ENCODE measurements around the gene MAJIN.
"Not testable (repeated sequence)": the region's sequence is repeated elsewhere in the genome, so short reads cannot be mapped to it uniquely, and the experiment has no call there.

The MAJIN gene, protein sequence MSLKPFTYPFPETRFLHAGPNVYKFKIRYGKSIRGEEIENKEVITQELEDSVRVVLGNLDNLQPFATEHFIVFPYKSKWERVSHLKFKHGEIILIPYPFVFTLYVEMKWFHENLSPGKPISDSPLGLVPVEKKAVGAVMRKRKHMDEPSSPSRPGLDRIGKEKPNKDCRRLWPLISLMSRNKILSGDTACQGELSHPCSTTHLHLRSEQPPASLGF

DNA sequence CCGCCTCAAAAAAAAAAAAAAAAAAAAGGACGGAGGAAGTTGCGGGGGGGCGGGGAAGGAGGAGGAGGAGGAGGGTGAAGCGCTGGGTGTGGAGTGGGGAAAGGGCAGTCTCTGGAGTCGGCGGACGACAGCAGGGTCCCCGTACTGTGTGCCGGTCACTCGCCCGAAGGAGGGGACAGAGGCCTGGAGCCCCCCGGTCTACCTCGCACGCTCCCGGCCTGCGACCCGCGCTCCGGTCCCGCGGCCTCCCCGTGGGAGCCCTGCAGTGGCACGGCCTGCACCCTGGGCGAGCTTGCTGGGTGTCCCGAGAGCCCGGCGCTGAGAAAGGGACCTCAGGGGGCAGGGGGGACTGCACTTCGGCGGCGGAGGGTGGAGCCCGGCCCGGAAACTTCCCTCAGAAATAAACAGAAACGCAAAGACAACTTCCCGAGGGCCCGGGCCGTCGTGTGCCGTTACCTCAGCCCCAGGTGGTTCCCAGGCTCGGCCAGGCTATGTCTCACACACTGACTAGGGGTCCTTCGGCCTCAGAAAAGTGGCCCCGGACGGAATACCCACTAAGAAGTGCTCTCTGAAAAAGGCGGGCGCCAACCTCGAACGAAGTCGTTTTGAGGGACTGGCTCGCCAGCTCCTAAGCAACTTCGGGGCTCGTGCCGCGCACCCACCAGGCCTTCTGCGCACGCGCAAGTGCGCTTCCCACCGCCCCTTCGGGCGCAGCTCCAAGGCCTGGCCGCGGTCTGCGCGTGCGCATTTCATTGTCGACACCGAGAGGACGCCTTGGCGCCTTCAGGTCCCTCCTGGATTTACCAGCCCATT, at the start of gene MAJIN:
MAJIN (minus strand) TSS at position 688 of the 813 bp plus-strand sequence. CDS start 12,703 bp downstream, outside the sequence.
- peak; percentile 46 for DNase-seq (ENCODE audit: low spot score)

DNA sequence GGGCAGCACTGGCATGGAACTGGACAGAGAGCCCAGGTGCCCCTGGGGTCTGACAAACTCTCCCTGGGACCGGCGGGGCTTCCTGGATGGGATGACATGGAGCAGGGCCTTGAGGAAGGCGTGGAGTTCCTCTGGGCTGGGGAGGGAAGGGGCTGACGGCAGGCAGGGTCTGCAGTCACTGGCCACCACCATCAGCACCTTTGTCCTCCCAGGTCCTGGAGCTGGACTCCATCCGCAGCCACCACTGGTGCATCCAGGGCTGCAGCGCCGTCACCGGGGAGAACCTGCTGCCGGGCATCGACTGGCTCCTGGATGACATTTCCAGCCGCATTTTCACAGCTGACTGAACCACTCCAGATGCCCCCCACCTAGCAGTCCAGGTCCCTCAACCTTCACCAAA, 49.6 kb upstream of the MAJIN start:
- no peak for DNase-seq (ENCODE audit: low spot score)

DNA sequence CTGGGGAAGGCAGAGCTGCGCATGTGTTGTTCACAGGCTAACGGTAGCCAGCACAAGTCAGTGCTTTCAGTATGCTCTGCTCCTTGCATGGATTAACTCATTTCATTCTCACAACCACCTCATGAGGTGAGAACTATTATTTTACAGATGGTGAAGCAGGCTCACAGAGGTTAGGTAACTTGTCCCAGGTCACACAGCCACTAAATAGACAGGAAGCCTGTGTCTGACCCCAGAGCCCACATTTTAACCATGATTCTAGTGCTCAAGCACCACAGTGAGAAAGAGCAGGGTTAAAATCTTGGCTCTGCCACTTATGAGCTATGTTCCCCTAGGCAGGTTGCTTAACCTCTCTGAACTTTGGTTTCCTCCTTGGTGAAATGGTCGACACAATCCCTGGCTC, 49.1 kb upstream of the MAJIN start:
- no peak for DNase-seq (ENCODE audit: low spot score)

DNA sequence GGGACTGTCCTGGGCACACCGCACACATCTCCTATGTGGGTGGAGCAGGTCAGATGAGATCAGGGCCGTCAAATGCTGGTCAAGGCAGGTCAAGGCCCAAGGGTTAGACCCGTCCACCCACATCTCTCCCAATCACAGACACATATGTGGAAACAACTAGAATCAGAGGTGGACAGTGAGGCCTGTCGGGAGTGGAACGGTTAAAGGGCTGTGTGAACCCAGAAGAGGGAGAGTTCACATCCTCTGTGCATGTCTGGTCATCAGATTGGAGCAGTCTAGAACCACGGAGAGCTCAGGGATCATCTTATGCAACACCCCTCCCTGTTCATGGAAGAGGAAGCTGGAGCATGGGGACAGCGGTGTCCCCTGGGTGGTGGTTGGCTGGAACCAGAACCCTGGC, 47.9 kb upstream of the MAJIN start:
- DNase-seq (ENCODE audit: low spot score) = no peak

DNA sequence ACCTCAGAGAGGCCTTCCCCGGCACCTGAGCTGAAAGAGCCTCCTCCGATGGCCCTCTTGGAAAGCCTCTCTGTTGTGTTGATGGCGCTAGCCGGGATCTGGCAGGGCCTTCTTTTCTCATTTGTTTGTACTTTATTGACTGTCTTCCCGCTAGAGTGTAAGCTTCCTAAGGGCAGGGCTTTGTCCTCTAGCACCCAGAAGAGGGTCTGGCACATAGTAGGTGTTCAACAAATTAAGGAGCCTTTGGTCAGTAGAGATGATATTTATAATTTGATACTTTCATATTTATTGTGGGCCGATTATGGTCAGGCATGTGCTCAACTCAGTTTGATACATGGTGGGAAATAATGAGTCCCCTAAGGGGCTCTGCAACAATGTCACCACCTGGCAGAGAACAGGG, 46.0 kb upstream of the MAJIN start:
- no peak for DNase-seq (ENCODE audit: low spot score)

DNA sequence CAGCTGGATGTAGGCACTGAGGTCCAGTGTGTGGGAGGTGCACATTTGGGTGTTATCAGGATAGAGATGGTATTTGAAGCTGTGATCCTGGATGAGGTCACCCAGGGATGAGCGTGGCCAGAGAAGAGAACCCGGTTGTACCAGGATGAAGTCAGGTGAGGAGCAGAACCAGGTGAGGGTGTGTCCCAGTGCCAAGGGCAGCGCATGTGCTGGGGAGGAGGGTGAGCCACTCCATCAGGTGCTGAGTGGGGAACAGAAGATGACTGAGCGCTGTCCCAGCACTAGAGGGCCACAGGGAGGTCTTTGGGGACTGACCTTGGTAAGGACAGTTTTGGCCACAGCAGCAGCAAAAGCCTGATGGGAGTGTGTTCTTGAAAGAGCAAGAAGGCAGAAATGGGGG, 44.8 kb upstream of the MAJIN start:
- DNase-seq (ENCODE audit: low spot score) = no peak

DNA sequence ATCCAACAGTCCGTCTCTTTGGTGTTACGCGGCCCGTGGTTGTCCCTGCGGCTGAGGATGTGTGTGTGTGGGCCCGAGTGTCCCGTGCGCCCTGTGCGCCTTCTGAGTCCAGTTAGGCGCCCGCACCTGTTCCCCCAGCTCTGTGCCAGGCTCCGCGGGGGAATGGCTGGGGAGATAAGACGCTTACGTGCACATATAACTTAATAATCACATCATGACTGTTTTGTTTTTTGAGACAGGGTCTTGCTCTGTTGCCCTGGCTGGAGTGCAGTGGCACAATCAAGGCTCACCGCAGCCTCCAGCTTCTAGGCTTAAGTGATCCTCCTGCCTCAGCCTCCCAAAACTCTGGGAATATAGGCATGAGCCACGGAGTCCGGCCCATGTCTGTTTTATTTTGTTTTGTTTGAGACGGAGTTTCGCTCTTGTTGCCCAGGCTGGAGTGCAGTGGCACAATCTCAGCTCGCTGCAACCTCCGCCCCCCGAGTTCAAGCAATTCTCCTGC, 42.9 kb upstream of the MAJIN start:
- no peak for DNase-seq (ENCODE audit: low spot score)

DNA sequence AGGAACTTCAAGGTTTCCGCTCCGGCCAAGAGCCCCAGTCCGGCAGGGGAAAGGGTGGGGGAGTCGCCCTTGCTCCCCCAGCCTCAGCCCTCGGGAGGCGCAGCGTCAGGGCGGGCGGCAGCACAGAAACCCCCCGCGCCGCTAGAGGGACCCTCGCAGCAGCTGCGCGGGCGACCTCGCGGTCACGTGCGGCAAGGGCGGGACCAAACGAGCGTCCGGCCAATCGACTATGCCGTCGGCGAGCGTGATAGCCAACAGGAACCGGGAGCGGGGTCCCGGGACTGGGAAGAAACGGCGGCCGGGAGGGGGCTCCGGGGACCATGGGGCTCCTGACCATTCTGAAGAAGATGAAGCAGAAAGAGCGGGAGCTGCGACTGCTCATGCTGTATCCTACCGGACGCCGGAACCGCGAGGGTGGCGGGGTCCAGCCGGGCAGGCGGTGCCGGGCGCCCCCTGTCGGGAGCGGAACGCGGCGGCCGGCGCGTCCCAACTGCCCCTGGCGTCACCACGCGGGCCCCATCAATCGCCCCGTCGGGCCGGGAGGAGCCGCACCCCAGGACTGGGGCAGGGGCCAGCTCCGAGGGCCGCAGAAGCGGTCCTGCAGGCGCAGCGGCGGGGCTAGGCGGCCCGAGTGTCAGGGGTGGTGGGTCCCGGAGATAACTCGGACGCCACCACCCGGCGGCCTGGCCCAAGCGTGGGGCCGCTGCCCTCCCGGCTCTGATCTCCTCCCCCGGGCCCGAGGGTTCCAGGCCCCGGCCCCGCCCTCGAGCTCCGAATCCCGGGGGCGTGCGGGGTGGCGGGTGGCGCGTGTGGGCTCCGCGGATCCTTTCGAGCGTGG, 42.2 kb upstream of the MAJIN start, which contains the start of gene ARL2:
ARL2 (plus strand) TSS at position 273 of the 838 bp plus-strand sequence; CDS start at position 321, 48 bp downstream.
- DNase-seq (ENCODE audit: low spot score) = peak; percentile 93

DNA sequence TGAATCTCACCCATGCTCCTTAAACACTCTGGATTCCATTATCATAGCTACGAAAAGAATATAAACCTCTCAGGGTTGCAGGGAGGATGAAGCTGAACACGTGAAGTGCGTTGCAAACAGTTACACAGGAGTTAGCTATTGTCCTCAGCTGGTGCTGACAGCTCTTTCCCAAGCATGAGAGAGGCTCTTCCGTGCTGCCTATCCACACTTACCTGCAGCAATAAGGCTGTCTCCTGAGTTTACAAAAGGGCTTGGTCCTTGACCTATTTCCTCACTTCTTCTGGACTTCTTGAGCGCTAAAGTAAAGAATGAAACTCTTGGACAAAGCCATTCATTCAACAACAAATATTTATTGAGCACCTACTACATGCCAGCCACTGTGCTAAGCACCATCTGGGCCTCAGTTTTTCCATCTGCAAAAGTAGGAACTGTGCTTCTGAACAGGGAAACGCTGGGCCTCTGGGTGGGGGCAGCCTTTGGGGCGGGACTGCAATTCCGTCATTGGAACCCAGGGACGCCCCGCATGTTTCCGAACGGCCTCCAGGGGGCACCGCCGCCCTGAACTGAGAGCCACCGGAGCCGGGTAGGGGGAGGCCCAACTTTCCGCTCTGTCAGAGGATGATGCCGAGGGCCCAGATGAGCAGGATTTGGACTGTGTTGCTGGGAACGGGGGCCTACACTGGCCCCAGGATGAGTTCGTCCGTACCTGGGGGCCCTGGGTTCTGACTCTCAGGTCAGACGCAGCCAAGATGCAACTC, 41.4 kb upstream of the MAJIN start:
- peak; percentile 90 for DNase-seq (ENCODE audit: low spot score)

DNA sequence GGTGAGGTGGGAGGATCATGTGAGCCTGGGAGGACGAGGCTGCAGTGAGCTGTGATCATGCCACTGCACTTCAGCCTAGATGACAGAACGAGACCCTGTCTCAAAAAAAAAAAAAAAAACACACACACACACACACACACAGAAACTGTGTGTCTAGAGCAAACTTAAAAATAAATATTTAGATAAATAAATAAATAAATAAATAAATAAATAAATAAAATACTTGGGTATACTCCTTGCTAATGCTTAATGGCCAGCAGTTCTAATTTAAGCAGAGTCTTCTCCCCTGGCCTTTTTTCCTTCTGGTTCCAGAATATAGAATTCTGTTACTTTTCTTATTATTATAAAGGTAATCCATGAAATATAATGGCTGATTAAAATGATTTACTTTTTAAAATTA, 37.0 kb upstream of the MAJIN start:
- DNase-seq (ENCODE audit: low spot score) = no peak

DNA sequence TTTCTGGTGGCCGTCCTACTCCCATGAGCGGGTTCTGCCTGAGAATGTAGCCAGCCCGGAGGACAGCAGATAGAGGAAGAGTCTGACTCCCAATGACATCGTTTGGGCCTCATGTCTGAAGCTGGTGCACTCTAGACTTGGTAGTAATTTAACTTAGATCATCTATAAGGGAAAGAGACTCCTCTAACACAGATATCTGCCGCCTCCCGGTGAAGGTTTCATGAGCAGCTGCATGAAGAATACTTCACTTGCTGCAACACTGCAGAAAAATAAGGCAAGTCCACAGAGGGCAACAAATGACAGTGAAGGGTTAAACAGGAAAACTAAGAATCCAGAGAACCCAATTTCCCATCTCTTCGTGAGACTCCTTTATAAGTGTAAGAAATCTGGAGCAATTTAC, 36.1 kb upstream of the MAJIN start:
- no peak for DNase-seq (ENCODE audit: low spot score)

DNA sequence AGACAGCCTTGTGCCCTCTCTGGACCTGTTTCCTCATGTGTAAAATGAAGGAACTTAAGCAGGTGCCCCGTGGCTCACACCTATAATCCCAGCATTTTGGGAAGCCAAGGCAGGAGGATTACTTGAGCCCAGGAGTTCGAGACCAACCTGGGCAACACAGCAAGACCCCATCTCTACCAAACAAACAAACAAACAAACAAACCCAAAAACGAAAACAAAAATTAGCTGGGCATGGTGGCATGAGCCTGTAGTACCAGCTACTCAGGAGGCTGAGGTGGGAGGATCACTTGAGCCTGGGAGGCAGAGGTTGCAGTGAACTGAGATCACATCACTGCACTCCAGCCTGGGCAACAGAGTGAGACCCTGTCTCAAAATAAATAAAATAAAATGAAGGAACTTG, 32.1 kb upstream of the MAJIN start:
- not testable (repeated sequence) for DNase-seq (ENCODE audit: low spot score)

DNA sequence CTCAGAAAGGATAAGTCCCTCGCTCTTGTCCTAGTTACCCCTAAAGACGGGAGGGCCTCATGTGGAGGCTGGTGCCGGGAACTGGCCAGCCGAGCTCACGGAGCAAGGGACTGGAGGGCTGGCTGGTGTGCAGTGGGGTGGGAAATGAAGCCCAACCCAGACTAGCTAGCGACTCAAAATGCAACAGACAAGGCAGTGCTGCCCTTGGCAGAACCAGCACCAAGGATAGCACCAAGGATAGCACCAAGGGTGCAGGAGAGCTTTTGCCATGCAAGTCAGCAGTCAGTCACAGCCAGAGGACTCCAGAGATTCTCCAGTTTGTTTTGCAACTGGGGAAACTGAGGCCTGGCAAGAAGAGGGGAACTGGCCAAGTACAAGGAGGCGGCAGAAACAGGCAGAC, 31.4 kb upstream of the MAJIN start:
- no peak for DNase-seq (ENCODE audit: low spot score)

DNA sequence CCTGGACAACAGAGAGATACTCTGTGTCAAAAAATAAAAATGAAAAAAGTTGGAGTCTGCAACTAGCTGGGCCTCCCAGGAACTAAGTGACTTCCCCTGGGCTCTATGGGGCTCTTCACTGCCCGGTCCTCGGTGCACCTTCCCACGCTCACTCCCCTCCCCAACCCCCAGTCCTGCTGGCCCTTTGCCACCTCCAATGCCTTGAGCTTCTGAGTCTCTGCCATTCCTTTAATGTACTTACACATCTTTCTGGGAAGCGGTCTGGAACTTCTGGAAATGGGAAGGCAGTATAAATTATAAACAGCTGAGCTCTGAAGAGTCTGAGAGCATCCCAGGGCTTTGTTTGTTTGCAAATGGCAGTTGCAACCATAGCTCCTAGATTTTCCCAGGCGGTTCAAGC, 30.8 kb upstream of the MAJIN start:
- no peak for DNase-seq (ENCODE audit: low spot score)

DNA sequence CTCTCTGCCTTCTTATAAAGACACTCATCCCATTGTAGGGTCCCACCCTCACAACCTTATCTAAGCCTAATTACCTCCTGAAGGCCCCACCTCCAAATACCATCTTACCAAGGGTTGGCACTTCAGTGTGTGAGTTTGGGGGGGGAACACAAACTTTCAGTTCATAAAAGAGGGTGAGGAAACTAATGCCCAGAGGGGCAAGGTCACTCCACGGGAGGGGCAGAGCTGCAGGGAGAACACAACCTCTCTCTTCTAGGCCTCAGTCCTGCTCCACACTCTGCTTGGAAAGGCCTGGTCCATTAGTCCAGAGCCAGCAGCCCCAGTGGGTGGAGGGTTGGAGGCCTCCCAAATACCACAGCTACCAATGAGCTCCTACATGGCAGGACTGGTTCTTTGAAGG, 27.6 kb upstream of the MAJIN start:
- no peak for DNase-seq (ENCODE audit: low spot score)

DNA sequence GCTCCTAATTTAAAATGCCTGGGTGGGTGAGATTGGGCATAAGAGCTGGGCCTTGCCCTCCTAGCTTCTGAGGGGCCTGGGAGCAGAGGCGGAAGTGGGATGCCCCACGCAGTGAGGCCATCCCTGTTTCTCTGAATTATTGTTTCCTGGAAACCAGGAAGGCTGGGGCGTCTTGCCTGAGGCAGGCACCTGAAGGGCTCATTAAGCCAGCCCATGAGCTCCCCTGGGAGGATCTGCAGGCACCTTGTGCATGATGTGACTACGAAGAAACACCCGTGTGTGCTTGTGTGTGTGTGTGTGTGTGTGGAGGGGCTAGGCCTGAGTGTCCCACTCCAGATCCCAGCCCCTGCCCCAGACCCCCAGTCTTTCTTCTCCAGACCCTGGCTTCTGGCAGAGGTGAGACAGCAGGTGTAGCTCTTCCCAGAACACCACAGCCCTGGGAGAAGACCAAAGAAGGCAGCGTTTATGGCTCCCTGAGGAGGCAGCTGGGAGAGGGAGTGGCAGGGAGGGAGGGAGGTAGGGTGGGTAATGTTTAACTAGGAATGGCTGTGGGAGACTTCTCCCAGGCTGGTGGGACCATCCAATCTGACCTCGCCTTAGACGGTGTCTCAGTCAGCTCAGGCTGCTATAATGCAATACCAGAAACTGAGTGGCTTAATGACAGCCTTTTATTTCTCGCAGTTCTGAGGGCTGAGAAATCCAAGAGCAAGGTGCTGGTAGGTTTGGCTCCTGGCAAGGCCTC, 27.0 kb upstream of the MAJIN start:
- no peak for DNase-seq (ENCODE audit: low spot score)

DNA sequence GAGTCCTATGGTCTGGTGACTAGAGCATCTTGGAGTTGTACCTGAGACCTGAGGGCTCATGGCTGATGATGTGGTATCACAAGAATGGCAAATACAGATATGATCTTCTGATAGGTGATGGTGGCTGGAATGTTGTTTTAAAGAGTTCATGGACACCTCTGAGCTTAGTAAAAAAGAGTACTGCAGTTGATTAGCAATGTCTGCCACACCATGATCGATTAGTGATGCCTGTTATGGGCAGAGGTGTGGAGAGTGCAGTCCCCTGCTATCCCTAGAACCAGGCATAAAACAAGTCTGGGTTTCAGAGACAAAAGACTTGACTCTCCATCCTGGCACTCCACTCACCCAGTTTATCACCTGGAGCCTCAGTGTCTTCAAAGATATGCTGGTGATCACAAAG, 26.2 kb upstream of the MAJIN start:
- DNase-seq (ENCODE audit: low spot score) = no peak

DNA sequence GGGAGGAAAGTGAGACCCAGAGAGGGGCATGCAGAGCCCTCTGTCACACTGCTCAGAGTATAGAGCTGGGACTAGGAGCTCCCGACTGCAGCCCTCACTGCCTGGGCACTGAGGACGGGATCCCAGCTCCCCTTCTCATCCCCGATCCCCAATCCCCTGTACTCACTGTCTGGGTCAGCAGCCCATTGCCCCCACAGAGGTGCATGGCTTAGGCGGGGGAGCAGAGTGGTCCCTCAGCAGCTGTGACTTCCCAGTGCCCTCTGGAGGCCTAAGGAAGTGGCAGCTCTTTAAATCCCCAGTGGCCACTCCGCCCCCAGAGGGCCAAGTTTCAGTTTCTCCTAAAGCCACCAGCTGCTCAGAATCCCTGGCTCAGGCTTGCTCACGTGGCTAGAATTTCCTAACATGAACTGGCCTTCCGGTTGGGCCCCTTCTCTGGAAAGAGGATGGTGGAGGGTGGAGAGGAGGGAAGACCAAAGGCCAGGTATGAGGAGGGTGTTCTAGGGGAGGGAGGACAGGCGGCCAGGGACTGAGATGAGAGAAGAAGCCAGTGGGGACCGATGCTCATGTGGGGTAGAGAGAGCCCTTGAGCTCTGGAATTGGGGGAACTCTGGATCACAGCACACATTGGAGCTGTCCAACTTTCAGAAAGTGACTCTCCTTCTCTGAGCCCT, 24.9 kb upstream of the MAJIN start, which contains the start of gene BATF2:
BATF2 (minus strand) TSS at position 262 of the 671 bp plus-strand sequence; CDS start at position 205, 57 bp downstream.
- DNase-seq (ENCODE audit: low spot score) = peak; percentile 26

DNA sequence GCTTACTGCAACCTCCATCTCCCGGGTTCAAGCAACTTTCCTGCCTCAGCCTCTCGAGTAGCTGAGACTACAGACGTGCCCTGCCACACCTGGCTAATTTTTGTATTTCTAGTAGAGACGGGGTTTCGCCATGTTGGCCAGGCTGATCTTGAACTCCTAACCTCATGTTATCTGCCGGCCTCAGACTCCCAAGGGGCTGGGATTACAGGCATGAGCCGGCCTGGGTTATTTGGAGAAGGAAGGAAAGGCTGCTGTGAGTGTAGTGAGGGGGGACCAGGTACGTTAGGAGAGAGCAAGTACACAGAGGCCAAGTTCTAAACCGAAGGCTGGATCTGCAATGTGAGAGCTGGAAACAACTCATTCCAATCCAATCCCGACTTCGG, 24.4 kb upstream of the MAJIN start:
- no peak for DNase-seq (ENCODE audit: low spot score)

DNA sequence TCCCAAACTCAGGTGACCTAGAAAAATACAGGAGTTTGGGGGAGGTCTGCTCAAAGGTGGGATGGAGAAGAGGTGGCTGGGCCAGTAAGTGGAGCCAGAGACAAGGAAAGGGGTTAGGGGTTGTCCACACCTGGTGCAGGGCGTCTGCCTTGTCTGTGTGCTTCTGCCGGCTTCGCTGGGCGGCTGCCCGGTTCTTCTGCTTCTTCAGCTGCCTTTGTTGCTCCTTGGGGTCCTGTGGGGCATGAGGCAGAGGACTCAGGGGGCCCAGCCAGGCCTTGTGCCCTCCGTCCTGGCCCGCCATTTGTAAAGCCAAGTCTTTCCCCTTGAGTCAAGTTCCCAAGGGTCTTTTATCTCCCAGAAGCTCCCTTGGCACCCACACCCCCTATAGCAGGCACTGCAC, 22.4 kb upstream of the MAJIN start:
- no peak for DNase-seq (ENCODE audit: low spot score)

Measured in hematopoietic multipotent progenitor cell treated with erythropoietin and hydrocortisone succinate and interleukin-3 and kit ligand, for 17 days (in vitro differentiated cells).